GM12874 (cell line): ENCODE data around the gene DPYD.

Source experiments
- TF ChIP-seq, protein P1 (sequence below): IDR thresholded peaks from 2 replicates; pipeline ENCODE4 v1.5.1; 2011; ENCODE audit warnings: low read depth, mild to moderate bottlenecking, control low read depth, low read length, moderate library complexity; ENCODE audit not compliant: insufficient read depth

The DPYD gene

DNA sequence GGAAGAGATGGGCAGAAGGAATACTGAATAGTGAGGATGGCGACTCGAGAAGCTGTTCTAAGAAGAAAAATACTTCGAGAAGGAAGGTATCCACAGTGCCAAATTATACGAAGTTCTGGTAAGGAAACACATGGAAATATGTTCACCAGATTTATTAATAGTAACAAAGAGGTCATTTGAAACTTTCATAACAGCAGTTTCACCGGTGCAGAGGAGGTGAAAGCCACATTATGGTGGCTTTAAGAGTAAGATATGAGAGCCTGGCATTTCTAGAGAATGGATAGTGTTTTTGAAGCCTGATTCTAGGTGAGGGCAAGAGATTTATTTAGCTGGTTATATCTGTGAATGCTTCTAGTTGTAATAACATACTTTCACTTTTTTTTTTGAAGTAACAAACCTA is 56.2 kb downstream of the DPYD start:
- TF ChIP-seq, protein P1, sequence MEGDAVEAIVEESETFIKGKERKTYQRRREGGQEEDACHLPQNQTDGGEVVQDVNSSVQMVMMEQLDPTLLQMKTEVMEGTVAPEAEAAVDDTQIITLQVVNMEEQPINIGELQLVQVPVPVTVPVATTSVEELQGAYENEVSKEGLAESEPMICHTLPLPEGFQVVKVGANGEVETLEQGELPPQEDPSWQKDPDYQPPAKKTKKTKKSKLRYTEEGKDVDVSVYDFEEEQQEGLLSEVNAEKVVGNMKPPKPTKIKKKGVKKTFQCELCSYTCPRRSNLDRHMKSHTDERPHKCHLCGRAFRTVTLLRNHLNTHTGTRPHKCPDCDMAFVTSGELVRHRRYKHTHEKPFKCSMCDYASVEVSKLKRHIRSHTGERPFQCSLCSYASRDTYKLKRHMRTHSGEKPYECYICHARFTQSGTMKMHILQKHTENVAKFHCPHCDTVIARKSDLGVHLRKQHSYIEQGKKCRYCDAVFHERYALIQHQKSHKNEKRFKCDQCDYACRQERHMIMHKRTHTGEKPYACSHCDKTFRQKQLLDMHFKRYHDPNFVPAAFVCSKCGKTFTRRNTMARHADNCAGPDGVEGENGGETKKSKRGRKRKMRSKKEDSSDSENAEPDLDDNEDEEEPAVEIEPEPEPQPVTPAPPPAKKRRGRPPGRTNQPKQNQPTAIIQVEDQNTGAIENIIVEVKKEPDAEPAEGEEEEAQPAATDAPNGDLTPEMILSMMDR = no peak

DNA sequence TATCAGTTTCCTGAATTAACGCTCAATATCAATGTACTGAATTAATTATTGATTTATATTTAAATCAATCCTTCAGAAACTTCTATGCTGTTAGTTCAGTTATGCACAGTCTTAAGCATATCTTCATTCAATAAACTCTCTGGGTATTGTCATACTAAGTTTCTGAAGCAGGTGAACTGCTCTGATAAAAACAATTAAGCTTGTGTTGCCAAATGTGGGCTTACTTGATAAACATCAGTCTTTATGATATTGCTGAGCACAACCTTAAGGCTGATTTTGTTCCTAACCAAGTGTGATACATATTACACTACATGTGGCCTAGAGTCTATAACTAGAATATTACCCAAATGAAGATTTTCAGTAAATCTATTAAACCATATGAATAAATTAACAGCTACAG is 67.6 kb downstream of the DPYD start:
- TF ChIP-seq, protein P1 = no peak

DNA sequence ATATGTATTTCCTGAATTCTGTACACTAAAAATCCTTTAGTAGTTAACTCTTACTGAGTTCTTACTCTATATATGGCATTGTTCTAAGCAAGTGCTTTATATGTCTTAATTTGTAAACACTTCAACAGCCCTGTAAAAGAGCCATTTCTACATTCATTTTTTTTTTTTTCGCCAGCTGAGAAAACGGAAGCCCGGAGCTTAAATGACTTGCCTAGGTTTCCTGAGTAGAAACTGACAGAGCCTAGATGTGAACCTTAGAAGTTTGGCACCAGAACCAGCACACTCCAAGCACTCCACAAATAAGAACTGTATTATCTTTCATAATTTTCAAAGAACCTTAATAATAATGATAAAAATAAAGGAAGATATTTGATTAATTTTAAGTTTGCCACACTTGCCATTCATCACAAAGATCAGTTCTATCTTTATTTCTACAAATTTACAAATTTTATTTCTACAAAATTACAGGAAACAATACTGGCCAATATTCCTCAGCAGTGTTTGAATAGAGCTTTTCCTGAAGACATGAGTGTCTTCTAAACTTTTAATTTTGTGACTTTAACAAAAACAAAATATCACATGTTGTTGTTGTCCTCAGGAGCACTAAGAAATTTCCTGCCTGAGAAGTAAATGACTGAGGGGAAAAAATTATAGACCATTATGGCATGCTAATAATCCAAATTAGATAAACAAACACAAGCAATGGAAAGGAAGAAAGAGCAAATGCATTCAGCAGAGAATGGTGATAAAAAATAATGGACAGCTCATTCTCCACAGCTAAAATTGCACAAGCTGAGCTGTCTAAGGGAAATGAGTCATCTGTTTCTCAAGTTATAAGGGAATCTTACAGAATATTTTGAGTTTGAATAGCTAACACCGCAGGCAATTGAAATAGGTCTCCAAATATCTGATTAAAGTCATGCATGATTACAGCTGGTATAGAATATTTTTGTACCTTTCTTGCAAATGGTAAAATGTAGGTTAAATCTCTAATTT is 71.2 kb downstream of the DPYD start:
- TF ChIP-seq, protein P1 = no peak

DNA sequence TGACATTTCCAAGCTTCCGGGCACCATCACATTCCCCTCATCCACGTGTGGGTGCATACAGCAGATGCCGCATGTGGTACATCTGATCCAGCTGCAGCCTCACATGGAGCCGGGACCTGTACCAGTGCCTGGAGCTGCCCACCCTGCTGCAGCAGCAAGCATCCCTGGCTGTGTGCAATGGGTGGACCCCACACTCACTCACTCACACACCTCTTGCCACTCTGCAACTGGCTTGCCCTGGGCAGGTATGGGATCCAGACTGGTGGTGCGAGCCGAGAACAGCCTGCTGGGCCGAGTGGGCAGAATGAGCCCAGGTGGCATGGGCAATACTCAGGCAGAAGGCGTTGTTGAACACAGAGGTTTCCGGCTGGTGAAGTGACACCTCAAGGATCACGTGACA is 75.0 kb downstream of the DPYD start:
- TF ChIP-seq, protein P1 = no peak

DNA sequence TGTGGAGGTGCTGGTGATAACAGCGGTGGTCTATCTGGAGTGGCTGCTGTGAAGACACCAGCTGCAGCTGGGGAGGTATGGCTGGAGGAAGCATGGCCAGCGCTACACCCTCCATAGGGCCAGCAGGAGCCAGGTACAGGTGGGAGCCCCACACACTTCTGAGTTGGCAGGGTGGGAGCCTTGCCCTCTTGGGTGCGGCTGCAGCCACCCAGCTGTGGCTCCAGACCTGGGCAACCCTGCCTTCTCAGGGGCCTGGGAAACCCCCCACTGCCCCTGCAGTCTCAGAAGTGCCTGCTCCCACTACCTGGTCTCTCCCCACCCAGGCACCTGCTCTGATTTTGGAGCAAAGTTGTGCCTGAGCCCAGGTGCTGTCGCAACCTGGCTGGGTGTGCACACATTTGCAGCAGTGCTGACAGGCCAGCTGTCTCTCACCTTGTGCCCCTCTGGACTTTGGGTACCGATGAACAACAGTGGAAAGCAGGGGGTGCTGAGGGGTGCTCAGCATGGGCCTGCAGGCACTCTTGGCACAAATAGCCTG is 76.2 kb downstream of the DPYD start:
- TF ChIP-seq, protein P1 = no peak

DNA sequence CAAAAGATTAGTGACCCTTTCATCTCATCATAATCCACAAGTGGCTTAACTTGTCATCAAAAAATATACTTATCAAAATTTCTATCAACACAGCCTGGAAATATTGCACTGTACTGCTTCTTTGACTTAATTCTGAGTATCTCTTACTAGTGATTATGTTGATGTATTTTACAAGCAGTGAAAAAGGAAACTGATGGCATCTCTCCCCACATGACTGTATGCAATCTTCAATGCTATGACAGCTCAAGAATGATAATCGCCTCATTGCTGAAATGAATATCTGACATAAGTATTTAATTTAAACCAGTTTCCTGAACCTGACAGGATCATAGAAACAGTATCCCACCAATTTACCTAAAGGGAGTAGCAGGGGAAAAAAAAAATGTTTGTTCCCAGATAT is 79.5 kb downstream of the DPYD start:
- TF ChIP-seq, protein P1 = no peak

DNA sequence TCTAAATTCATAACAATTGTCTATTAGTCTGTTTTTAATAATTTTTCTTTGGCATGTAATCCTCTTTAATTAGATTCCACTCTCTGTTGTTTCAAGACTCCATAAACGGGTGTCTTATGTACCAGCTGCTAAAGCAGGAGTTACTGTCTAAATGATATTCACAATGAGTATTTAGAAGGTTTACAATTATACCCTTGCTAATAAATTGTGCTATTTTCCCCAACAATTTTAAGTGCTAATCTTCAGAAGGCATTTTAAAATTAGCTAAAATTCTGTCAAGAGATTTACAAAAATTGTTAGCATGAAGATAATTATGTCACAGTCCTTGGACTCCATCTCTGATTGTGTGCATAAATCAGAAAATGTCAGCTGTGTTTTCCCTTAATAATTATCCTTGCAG is 83.7 kb downstream of the DPYD start:
- TF ChIP-seq, protein P1 = no peak
